K562 (cell line): ENCODE results near the gene AGR2. TPM values are rescaled to one million over a fixed set of nuclear protein-coding genes. Genes with fewer than 3 reads are reported as not detected.

Experiments used
- ATAC-seq: fragments of 200-7000 bp; cut with Tn5 transposase; 3 replicates; pipeline ENCODE4 v1.9.1; 2020; ENCODE audit warnings: moderate library complexity
- BruUV-seq: library from RNA; stranded (reverse); fragments of 400-500 nt; replicated peaks from 2 replicates; lab custom pipeline; 2021; lab: Mats Ljungman, UMichigan
- CTCF ChIA-PET: fragments of 300-600 bp; formaldehyde crosslinking; extraction: SDS; loops from one replicate; lab custom pipeline; 2021; ENCODE audit warnings: low intra/inter-chr PET ratio; lab: Yijun Ruan, JAX
- POLR2A ChIA-PET: fragments of 300-600, 350-650 bp; sonication (Branson Sonifier 250); formaldehyde crosslinking; extraction: SDS; loops from one replicate; lab custom pipeline; 2021; ENCODE audit warnings: antibody characterized with exemption, inconsistent platforms; lab: Yijun Ruan, JAX
- DNase-seq, 4 experiments: peaks; one replicate each; pipeline versions ENCODE4 v3.0.0 to v3.0.0-alpha.2; 2011 to 2018; ENCODE audit warnings: low spot score in 3 of 4, mixed read lengths in 3 of 4; ENCODE audit errors: extremely low read depth in 1 of 4
- FAIRE-seq: peaks from 2 replicates; lab custom pipeline; 2011; peaks lifted over from hg19 to GRCh38; lab: Jason Lieb, UNC
- H2AFZ ChIP-seq: 2 replicates; pipeline ENCODE4 v1.6.0; 2011; ENCODE audit warnings: low read depth, low read length, control low read depth, inconsistent platforms
- H3K27ac ChIP-seq: fragments of 200-600 bp; 3 replicates; pipeline ENCODE4 v1.8.0; 2011; ENCODE audit warnings: low read depth, mild to moderate bottlenecking, control low read depth, inconsistent platforms, low read length, moderate library complexity, mixed read lengths; ENCODE audit errors: extremely low read depth
- H3K27me3 ChIP-seq, 2 experiments: fragments of 300-600 bp in 1 of 2; 2 replicates in 1 of 2; 3 replicates in 1 of 2; pipeline versions ENCODE4 v1.6.0 to v1.8.0; 2011; ENCODE audit warnings: inconsistent platforms in 2 of 2, low read length in 2 of 2, mild to moderate bottlenecking in 1 of 2, mixed read lengths in 1 of 2, moderate library complexity in 1 of 2; ENCODE audit not compliant: control insufficient read depth in 2 of 2, insufficient read depth in 2 of 2
- H3K36me3 ChIP-seq: fragments of 300-600 bp; 3 replicates; pipeline ENCODE4 v1.8.0; 2011; ENCODE audit warnings: mild to moderate bottlenecking, low read length, inconsistent platforms; ENCODE audit not compliant: control insufficient read depth, insufficient read depth
- H3K4me1 ChIP-seq, 2 experiments: fragments of 200-600 bp in 1 of 2; replicated peaks in 1 of 2; 2 replicates in 1 of 2; 3 replicates in 1 of 2; pipeline versions ENCODE4 v1.5.1 to v1.8.0; 2011; ENCODE audit warnings: inconsistent platforms in 2 of 2, low read length in 2 of 2, mild to moderate bottlenecking in 1 of 2, mixed read lengths in 1 of 2, moderate library complexity in 1 of 2; ENCODE audit not compliant: control insufficient read depth in 2 of 2, insufficient read depth in 2 of 2
- H3K4me2 ChIP-seq: 2 replicates; pipeline ENCODE4 v1.6.1; 2011; ENCODE audit warnings: low read length, control low read depth, inconsistent platforms, mixed read lengths; ENCODE audit not compliant: insufficient read depth
- H3K4me3 ChIP-seq: fragments of 200-600 bp; sonication (generic), shearing (Covaris generic); 2 replicates; pipeline ENCODE4 v1.5.1; 2016; ENCODE audit warnings: control low read depth, inconsistent platforms
- H3K79me2 ChIP-seq: fragments of 200-600 bp; 3 replicates; pipeline ENCODE4 v1.8.0; 2011; ENCODE audit warnings: low read length, inconsistent platforms; ENCODE audit not compliant: control insufficient read depth, insufficient read depth
- H3K9ac ChIP-seq, 2 experiments: 2 replicates each; pipeline versions ENCODE4 v1.6.0 to v1.6.1; 2011; ENCODE audit warnings: low read depth in 2 of 2, low read length in 2 of 2, control low read depth in 1 of 2, inconsistent platforms in 1 of 2, mild to moderate bottlenecking in 1 of 2, mixed read lengths in 1 of 2; ENCODE audit not compliant: insufficient read depth in 1 of 2
- H3K9me1 ChIP-seq: one replicate; pipeline ENCODE4 v1.6.0; 2011; ENCODE audit warnings: inconsistent platforms, mild to moderate bottlenecking, low read length, moderate library complexity; ENCODE audit not compliant: control insufficient read depth, insufficient read depth
- H3K9me3 ChIP-seq: replicated peaks from 2 replicates; pipeline ENCODE4 v1.5.1; 2011; ENCODE audit warnings: low read depth, low read length, inconsistent platforms; ENCODE audit not compliant: control insufficient read depth, insufficient read depth
- H4K20me1 ChIP-seq: replicated peaks from 2 replicates; pipeline ENCODE4 v1.6.1; 2011; ENCODE audit warnings: low read length, inconsistent platforms, mixed read lengths; ENCODE audit not compliant: control insufficient read depth, insufficient read depth
- CHD2 ChIP-seq: IDR thresholded peaks from 2 replicates; pipeline ENCODE4 v1.6.1; 2011; ENCODE audit warnings: low read depth, low read length
- NBN ChIP-seq: fragments of 450-650 bp; IDR thresholded peaks from 2 replicates; pipeline ENCODE4 v1.6.1; 2016; ENCODE audit warnings: low read depth, mild to moderate bottlenecking
- NCOA4 ChIP-seq: fragments of 450-650 bp; IDR thresholded peaks from 2 replicates; pipeline ENCODE4 v1.6.1; 2018; ENCODE audit warnings: mild to moderate bottlenecking; ENCODE audit not compliant: partially characterized antibody
- SRSF7 ChIP-seq: fragments of 200-400 bp; formaldehyde crosslinking; optimal IDR thresholded peaks from 2 replicates; pipeline ENCODE3; 2017; ENCODE audit warnings: mild to moderate bottlenecking, low read depth, low read length
- THRAP3 ChIP-seq: fragments of 450-650 bp; IDR thresholded peaks from 2 replicates; pipeline ENCODE4 v1.6.1; 2016; ENCODE audit warnings: mild to moderate bottlenecking, inconsistent platforms, borderline replicate concordance
- ZNF316 ChIP-seq: fragments of 450-650 bp; IDR thresholded peaks from 2 replicates; pipeline ENCODE4 v1.6.1; 2016
- WGBS: fragments of 100-300 bp; shearing (Covaris generic); methylation state at CpG from one replicate; pipeline ENCODE4 v1.1.6; 2016; ENCODE audit warnings: low coverage, mixed read lengths; ENCODE audit not compliant: insufficient coverage; ENCODE audit errors: missing lambda C conversion rate; 5-methylcytosine and 5-hydroxymethylcytosine counted together
- in situ Hi-C: fragments of 300-500 bp; cut with MboI; formaldehyde crosslinking; loops from 4 replicates; pipeline ENCODE4 v1.15.0; 2018; ENCODE audit warnings: inconsistent platforms, mixed read lengths
- intact Hi-C: fragments of 100-400 bp; cut with micrococcal nuclease; formaldehyde crosslinking; loops from 2 replicates; pipeline ENCODE4 v1.14.2; 2022
- polyA plus RNA-seq, 8 experiments: library from polyadenylated mRNA; depleted of rRNA in 4 of 8; stranded (reverse) in 5 of 8; unstranded in 3 of 8; fragments of >200 nt; fragmentation: Nextera tagmentation in 2 of 8; fragmentation: Illumina TruSeq in 1 of 8; extraction: Ambion mirVana in 2 of 8; extraction: Trizol in 1 of 8; gene quantifications; 2 replicates each; pipeline versions ENCODE4 v1.2.1 to v1.2.3, GENCODE V29; 2011 to 2014; ENCODE audit warnings: inconsistent platforms in 1 of 8, missing spikeins in 1 of 8
- total RNA-seq, 7 experiments: library from RNA; depleted of rRNA in 6 of 7; stranded (reverse); fragments of >200 nt in 6 of 7; fragmentation: Illumina TruSeq in 2 of 7; extraction: Trizol in 2 of 7; gene quantifications; 2 replicates each; pipeline versions ENCODE4 v1.2.1 to v1.2.3, GENCODE V29; 2011 to 2021; ENCODE audit warnings: low replicate concordance in 1 of 7
- TF ChIP-seq, protein P1 (sequence below): fragments of 450-650 bp; IDR thresholded peaks from 2 replicates; pipeline ENCODE4 v1.6.1; 2014; ENCODE audit warnings: low read depth, mild to moderate bottlenecking, moderate library complexity, borderline replicate concordance
- TF ChIP-seq, protein P2 (sequence below): sonication (generic); formaldehyde crosslinking; IDR thresholded peaks from 2 replicates; pipeline ENCODE4 v1.9.0; 2022; ENCODE audit warnings: mild to moderate bottlenecking, missing genetic modification reagents
- TF ChIP-seq, protein P3 (sequence below): sonication (generic); formaldehyde crosslinking; IDR thresholded peaks from 2 replicates; pipeline ENCODE4 v1.5.0; 2020; ENCODE audit warnings: missing genetic modification reagents

The AGR2 gene
- total and polyA plus RNA-seq, 9 of the 15 experiments (the other 6 are each of a cell fraction or from before 2014, with no cell fraction given), result 0.66 TPM; not detected in 8

DNA sequence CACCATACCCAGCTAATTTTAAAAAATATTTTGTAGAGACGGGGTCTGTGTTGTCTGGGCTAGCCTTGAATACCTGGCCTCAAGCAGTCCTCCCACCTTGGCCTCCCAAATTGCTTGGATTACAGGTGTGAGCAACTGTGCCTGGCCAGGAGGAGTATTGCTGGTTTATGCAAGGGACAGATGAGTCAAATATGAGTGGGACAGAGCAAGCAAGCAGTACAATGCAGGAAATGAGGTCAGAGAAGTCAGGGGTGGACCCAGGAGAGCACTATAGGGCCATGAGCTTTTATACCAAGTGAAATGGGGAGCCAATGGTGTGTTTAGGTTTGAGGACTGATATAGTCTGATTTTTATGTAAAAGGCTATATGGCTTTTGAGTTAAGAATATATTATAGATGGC lies 45.0 kb downstream of the AGR2 start (continued):
- no peak for TF ChIP-seq SRSF7
- TF ChIP-seq NCOA4, result no peak
- no peak for TF ChIP-seq THRAP3
- TF ChIP-seq, protein P1, sequence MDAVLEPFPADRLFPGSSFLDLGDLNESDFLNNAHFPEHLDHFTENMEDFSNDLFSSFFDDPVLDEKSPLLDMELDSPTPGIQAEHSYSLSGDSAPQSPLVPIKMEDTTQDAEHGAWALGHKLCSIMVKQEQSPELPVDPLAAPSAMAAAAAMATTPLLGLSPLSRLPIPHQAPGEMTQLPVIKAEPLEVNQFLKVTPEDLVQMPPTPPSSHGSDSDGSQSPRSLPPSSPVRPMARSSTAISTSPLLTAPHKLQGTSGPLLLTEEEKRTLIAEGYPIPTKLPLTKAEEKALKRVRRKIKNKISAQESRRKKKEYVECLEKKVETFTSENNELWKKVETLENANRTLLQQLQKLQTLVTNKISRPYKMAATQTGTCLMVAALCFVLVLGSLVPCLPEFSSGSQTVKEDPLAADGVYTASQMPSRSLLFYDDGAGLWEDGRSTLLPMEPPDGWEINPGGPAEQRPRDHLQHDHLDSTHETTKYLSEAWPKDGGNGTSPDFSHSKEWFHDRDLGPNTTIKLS, result no peak

- in situ Hi-C loops (no loop called here), intact Hi-C loops (loop anchor here (10.0 kb wide), 3 partner anchors 54 to 494 kb away; partner anchors contain the start of gene CRPPA)
- POLR2A ChIA-PET, result interaction anchor here (0.6 to 0.9 kb wide), 3 partner anchors 9 to 65 kb away, joined by 3 to 4 read pairs (median 3); no protein-coding TSS in a partner anchor
- no peak overlapping the region for H3K4me3 ChIP-seq
- H4K20me1 ChIP-seq, result no peaks in the 10 kb centered on the region
- H3K9ac ChIP-seq, result no peak overlapping the region
- H3K27ac ChIP-seq, result no peak overlapping the region
- H3K9me1 ChIP-seq, result no peaks in the 10 kb centered on the region
- no peak for ATAC-seq
- peaks cover 49% of the 10 kb centered on the region for H3K79me2 ChIP-seq
- peaks cover 5 to 7% of the 10 kb centered on the region in 2 experiments; a peak in 4 of 5 replicates for H3K4me1 ChIP-seq
- CTCF ChIA-PET, result no interaction called here
- no peaks in the 10 kb centered on the region; the same call in 1 of the 2 replicates for H3K9me3 ChIP-seq
- 0 out of 2 replicates have a peak overlapping the region, but pooled peaks have one; percentile 4 for H2AFZ ChIP-seq
- H3K27me3 ChIP-seq, result no peaks in the 10 kb centered on the region
- no peaks in the 10 kb centered on the region; the same call in 1 of the 3 replicates for H3K36me3 ChIP-seq
- no peak overlapping the region for H3K4me2 ChIP-seq
- peak in 1 of 4 experiments; percentile 31 for DNase-seq
- WGBS, result 74% methylated on average over 10 of the region's 10 CpGs
- TF ChIP-seq ZNF316 (peak; percentile 45), NBN (no peak), CHD2 (peak; percentile 69)
- TF ChIP-seq, protein P2, sequence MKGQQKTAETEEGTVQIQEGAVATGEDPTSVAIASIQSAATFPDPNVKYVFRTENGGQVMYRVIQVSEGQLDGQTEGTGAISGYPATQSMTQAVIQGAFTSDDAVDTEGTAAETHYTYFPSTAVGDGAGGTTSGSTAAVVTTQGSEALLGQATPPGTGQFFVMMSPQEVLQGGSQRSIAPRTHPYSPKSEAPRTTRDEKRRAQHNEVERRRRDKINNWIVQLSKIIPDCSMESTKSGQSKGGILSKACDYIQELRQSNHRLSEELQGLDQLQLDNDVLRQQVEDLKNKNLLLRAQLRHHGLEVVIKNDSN (CRISPR knock-in tag), result peak; percentile 44; the same call in 1 of the 2 replicates
- TF ChIP-seq, protein P3, sequence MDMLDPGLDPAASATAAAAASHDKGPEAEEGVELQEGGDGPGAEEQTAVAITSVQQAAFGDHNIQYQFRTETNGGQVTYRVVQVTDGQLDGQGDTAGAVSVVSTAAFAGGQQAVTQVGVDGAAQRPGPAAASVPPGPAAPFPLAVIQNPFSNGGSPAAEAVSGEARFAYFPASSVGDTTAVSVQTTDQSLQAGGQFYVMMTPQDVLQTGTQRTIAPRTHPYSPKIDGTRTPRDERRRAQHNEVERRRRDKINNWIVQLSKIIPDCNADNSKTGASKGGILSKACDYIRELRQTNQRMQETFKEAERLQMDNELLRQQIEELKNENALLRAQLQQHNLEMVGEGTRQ (CRISPR knock-in tag), result peak; percentile 47
- TF ChIP-seq, all 486 proteins: peak for 4
- no TSS peak for BruUV-seq
- FAIRE-seq, result no peak
Observed at GRCh38 chr7:16758631-16759611, 45.9 kb downstream of the AGR2 start.
